DMS153 treated with DMSO at 0.1 percent for 48 hours (cell line): ENCODE data around the gene AGBL1.

Source experiments
- DNase-seq: peaks from one replicate; lab custom pipeline; 2025; ENCODE audit not compliant: unreplicated experiment; lab: John Stamatoyannopoulos, UW

Gene AGBL1

DNA sequence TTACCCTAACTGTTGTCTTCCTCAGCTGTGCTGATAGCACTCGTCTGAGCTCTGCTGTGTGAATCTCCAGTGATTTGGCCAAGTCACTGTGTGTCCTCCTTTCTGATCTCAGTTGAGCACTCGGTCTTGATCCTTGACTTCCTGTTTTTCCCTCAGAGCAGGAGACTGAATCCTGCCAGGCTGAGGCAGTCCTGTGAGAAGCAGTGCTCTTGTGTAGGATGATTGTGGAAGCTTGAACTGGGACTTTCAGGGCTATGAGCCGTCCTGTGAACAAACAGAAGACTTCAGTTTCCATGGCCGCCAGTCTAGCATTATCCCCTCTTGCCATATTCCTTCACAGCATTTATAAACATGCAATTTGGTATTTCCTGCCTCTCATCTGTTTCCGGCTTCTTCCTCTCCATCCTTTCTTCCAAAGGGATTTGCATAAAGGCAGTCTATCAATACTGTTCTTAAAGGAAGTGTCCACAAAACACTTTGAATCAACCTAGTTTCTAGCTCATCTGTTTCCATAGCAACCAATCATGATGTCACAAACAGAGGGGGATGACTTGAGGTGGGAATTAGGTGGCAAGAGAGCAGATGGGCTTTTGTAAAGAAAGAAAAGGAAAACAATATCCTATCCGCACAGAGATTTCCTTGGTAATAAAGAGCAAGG, 237.2 kb downstream of the AGBL1 start:
- DNase-seq = no peak

DNA sequence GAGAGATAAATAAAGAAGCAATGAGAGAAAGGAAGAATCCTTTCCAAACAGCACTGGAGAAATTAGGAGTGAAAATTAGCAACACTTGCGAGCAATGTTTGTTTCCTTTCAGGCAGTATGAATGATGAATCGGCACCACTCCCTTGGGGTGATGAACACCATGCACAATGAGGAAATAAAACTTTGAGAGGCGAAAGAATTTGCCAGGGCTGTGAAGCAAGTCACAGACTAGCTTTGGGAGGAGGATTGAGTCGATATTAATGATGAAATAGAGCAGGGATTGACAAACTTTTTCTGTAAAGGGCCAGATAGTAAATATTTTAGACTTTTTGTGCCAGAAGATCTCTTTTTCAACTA, 237.7 kb downstream of the AGBL1 start:
- no peak for DNase-seq

DNA sequence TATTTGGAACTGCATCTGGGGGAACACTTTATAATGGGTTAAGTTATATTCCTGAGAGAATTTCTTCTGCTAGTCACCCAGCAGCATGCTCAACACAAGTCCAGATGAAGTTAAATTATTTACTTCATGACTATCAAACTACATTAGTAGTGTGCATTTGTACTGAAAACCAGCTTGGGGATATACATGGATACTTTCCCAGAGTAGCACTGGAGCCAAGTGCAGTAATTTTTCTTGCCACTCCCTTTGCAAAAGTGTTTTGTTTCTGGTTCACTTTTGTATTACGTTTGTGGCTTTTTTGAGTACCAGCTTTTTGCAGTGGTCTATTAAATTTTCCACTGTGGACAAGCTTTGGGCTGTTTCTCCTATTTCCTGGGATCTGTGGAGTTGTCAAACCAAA, 243.0 kb downstream of the AGBL1 start:
- DNase-seq = no peak

DNA sequence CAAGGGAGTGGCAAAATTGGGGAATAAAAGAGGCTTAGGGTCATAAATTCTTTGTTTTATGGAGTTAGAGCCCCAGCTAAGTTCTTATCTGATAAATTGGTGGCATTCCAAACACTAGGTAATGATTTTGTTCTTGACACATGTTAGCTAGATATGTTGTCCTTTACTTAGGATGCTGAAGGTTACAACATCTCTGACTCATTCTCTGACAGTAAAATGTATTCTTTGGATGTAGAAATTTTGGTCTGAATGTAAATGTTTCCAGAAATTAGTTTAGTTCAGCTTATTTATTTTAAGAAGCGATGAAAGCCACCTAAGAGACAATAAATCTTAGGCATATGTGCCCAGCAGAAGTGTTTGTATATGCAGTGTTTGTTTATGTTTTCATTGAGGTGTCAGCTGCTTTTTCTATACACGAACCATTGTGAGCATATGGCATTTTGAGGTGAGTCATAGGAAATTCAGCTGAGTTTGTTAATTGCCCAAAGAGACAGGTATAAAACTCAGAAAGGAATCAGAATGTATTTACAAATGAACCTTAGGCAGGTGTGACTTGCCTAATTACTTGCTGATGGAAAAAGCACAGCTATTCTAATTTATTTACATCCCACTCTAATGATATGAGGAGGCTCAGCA, 247.7 kb downstream of the AGBL1 start:
- DNase-seq = no peak

DNA sequence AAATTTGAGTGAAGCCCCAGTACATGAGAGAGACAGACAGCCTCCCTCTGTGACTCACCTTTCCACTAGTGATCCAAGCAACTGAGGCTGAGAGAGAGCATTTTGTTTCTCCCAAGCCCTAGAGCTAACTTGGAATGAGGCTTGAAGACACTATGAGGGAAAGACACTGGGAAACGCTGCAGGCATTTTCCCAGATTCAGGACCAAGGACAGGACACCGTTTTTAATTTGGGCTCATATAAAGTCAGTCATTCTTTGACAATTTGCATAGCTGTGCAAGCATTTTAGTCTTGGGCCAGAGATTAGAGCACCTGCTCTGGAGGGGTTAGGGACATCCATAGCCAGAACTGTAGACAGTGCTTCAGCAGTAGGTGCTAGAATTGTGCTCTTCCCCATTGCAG, 249.0 kb downstream of the AGBL1 start:
- DNase-seq = no peak

DNA sequence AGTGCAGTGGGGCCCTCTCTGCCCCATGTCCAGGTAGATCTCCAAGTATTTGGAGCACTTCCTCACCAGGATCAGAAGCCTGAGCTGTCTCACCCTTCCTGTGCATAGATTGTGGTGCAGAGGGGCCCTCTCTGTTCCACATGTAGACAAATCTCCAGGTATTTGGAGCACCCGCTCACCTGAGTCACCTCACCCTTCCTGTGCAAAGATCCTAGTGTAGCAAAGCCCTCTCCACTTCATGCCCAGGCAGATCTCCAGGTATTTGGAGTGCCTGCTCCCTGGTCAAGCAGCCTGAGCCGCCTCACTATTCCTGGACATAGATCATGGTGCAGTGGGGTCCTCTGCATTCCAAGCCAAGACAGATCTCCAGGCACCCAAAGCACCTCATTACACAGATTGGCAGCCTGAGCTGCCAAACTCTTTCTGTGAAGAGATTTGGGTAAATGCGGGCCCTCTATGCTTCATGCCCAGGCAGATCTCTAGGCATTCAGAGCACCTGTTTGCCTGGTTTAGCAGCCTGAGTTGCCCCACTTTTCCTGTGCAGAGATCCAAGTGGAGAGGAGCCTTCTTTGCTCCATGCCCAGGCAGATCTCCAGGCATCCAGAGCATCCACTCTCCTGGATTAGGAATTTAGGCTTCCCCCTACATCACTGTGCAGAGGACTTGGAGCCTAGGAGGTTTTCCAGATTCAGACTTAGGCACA, 249.8 kb downstream of the AGBL1 start:
- DNase-seq = no peak

DNA sequence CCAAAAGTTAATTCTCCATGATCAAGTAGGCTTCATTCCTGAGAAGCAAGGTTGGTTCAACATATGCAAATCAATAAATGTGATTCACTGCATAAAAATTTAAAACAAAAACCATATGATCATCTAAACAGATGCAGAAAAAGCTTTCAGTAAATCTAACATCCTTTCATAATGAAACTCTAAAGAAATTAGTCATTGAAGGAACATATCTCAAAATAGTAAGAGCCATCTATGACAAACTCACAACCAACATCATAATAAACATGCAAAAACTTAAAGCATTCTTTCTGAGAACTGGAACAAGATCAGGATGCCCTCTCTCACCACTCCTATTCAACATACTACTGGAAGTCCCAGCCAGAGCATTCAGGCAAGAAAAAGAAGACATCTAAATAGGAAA, 254.1 kb downstream of the AGBL1 start:
- no peak for DNase-seq

DNA sequence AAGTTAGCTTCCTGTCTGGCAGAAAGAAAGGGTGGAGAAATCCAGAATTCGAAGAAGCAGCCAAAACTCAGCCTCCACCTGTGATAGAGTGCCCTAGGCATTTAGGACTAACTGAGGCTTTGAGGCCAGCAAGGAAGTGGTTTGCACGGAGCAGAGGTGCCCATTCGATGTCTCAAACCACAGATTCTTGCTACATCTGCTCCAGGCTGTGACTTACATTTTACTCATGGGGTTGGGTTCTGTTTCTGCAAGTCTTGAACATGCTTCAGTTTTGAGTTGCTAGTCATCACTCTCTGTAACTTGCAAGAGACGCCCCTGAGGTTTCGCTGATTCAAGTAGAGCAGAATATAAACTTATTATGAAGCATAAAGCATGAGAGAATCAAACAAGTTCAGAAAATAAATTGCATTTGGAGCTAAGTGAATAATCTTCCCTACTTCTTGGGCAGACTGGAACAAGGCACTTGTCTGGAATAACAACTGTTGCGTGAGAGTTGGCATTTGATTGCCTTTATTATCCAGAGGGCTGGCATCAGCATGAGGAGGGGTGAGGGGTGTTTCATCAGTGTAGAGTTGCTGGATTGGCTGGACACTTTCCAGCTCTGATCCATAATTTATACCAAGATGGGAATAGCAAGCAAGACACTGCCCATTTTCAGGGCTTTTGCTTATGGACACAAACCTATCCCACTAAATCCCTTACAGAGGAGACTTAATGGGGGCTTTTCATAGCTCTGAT, 256.5 kb downstream of the AGBL1 start:
- no peak for DNase-seq

DNA sequence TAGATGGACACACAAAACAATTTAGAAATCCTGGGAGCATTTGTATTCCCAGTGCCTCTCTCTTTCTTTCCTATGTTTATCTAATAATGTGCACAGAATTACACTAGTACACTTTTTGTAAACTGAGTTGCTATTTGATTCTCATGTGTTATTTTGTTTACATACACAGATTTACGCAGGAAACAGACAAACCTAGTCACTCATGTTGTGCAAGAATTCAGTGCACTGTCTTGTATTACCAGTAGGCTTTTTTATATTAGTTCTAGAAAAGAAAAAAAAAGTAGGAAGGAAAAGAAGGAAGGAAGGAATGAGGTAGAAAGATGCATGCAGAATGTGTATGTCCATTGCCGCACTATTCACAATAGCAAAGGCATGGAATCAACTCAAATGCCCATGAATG, 257.4 kb downstream of the AGBL1 start:
- no peak for DNase-seq

DNA sequence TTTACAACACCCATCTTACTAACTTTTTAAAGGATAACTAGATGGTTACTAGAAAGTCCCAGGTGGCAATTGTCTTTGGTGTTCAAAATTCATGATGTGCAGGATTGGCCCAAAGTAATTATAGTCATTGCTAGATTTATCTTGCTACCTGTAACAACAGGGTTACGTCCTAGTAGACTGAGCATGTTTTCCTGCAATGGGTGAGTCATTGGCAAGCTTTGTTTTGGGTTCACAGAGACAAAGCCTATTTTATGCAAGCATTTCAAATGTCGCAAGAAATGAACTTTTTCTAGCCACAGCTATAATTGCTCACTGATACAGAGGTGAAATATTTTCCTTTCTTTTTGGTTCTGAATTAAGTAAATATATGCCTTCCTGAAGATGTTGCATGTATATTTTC, 267.6 kb downstream of the AGBL1 start:
- DNase-seq = no peak

DNA sequence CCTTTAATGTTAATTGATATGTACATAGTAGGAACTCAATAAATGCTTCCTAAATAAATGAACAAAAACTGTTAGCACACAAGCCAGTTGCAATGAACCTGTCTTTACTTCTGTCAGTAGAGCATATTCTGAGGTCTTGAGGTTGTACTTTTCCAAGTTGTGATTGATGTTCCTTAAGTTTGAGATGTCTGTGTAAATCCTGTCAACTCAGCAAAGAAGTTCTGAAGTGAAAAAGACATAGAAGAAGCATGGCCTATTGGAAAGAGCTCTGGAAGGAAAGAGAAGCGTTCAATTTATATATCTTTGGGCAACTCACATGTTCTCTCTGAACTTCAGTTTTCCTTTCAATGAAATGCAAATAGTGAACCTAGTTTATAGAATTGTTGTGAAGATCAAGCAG, 269.9 kb downstream of the AGBL1 start:
- no peak for DNase-seq

DNA sequence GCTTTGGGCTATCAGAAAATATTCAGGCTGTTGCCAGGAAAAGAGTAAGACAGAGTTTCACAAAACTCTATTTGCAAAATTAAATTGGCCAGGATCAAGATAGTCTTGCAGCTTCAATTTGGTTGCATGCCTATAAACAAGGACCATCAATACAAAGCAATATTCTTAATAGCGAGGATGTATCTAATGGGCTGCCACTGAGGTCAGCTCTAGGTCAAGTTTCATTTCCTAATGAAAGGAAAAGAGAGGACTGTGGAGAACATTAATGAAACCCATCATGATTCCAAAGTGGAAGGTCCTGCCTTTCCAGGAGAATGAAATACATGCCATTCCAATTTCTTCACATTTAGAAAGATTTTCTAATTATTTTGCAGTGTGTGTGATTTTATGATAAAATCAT, 273.5 kb downstream of the AGBL1 start:
- no peak for DNase-seq

DNA sequence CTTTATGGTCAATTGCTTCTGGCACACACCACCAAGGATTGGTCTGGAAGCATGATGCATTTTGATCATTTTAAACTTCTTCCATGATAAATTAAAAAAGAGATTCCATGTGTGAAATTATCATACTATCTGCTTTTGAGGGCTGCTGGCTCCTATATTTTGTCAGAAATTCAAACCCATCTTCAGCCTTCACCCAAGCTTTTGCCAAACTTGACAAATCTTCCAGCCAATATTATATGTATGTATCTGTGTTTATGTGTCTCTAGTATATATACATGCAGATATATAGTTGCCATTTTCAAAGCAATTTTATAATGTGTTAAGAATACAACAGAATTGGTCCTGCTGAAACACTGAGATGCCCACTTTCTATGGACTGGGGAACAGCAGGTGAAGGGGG, 275.7 kb downstream of the AGBL1 start:
- DNase-seq = no peak

DNA sequence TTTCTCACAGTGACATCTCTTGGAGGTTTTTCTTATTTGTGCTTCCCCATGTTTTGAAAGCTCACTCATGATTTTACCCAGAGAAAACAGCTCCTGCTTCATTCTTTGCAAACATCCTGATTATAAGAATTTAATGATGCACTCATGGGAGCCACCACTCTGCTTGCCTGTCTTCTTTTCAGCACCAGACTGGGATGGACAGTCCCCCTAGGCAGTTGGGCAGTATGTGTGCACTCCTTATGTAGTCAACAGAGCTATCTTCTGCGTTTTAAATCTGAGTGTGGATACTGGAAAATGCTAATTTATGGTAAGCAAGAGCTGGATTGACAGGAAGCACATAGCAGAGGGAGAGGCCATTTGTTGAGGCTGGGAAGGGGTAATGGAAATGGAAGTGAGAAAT, 276.1 kb downstream of the AGBL1 start:
- DNase-seq = no peak

DNA sequence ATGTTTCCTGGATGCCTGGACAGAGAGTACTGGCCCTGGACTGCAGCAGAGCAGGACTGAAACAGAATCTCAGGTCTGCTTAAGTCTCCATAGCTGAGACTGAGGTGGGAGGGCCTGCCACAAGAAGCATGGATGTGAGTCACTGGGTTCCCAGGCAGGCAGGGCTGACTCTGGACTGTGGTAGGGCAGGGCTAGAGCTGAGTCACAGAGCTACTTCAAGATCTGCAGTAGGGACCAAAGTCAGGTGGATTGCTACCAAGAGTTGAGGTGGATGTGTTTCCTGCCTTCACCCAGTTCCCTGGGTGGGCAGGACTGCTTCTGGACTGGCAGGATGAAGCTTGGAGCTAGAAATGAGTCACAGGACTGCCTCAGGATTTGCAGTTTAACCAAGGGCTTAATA, 282.9 kb downstream of the AGBL1 start:
- DNase-seq = no peak

DNA sequence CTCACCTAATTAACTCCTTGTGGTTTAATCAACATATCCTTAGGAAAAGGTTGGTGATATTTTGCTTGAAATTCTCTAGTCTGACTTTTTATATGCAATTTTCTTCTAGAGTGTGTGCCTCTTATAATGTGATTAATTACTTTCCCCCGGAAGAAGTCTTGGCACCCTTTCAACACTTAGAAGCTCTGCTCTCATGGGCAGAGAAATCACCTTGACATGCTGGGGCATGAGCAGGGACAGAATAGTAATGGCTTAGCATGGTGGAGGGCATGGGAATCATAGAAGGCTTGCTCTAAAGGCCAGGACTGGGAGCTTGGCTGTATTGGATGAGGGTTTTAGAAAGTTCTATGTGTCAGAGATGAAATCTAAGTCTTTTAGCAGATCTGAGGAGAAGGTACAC, 293.5 kb downstream of the AGBL1 start:
- DNase-seq = no peak

DNA sequence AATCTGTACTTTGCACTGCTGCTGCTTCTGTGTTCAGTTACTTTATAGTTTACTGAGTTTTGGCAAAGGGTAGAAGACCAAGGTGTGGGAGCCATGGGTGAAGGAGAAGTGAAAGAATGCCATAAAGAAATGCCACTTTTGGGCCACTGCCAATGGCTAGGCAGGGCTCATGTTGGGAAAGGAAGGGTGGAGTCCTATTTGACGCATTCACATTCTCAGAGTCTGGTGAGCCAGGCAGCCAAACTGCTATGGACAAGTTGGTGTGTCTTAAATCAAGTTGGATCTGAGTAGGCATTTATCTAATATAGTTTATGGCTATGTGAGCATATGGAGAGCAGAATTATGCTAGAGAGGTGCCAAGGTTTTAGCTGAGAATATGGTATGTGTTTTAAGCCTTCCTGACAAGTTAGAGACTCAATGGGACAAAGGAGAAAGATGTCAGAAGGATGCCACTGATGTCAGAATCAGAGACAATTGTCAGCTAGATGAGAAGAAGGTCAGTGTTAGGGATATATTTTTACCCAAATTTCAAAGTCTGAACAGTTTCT, 296.1 kb downstream of the AGBL1 start:
- DNase-seq = no peak

DNA sequence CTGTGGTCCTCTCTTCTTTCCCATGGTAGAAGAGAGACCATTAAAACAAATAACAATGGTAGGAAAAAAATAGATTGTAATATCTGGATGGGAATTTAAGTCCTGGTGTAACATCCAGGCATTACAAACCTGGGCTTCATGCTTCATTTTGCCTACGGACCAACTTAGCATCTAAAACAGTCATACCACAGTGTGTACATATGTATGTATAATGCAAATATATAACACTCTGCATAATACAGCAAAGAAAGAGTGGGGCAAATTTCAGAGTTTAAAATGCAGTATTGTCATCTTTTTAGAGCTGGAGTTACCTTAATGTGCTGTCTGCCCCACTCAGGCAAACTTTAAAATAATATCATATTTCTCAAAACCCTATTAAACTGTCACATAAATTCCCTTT, 298.2 kb downstream of the AGBL1 start:
- no peak for DNase-seq

DNA sequence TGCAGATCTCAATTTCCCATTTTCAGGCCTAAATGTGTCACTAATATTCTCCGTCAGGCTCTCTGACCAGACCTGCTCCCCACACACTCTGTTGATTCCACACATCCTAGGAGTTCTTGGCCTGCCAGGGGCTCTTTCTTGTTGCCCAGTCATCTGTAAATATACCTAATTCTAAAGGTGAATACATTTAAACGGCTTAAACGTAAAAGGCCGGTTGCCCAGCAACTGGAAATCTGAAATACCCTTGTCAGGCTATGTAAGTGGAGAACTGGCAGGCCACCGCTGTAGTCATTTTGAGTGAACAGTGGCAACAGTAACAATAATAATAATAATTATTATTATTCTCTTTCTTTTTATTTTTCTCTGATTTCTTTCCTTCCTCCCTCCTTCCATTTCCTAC, 302.7 kb downstream of the AGBL1 start:
- DNase-seq = peak; percentile 1

DNA sequence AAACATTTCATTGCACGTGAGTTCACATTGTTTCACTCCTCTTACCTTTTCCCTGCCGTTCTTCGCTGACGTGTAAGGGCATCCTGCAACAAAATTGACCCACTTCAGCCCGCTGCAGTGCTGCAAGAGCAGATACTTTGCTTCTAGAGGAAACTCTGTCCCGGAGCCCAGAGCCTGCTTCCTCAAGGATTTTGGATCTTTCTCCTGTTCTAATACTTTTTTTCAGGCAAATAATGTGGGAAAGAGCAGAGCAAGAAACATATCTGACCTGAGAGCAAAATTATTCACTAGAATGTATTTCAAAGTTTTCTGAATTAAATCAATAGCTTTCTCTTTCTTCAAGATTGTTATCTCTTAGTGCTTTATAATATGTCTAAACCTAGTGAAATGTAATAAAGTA, 303.9 kb downstream of the AGBL1 start:
- DNase-seq = no peak

DNA sequence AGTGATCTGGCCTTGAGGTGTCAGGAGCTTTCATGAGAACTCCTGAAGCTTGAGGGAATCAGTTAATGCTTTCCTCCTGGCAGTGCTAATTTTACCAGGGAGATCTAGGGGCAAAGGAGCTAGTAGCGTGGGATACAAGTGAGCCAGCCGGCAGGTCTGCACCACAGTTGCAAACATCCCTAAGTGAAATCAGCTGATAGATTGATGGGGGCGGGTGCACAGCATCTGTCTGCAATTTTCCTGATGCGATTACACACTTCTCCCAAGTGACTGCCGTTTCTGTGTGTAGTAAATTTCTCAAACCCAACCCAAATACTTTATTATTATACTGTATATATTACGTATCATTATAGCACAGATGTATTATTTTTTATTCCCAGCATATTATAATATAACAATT, 304.5 kb downstream of the AGBL1 start:
- DNase-seq = no peak

DNA sequence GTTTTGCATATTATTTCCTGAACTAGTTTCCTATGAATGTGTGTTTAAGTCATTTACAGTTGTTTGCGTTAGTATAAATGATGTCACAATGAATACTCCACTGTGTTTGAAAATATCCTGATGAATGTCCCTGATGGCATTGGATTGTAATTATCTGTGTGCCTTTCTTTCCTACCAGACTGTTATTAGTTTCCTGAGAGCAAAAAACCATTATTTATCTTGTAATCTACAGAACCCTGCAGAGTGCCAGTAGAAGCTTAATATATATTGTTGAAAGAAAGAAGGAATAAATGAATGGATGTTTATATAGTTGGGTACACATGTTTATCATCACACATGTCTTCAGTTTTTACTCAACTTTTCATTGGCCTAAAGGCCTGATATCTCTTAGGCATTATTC, 312.6 kb downstream of the AGBL1 start:
- DNase-seq = no peak
